ENCODE data around the gene SLC8B1. TPM values are rescaled to one million over a fixed set of nuclear protein-coding genes. Genes with fewer than 3 reads are reported as not detected.
A peak's percentile ranks its signal among the peaks of the same experiment; 100 is the strongest.

Gene SLC8B1
- total RNA-seq, 1 experiment from 2014 or later: 15.7 TPM

DNA sequence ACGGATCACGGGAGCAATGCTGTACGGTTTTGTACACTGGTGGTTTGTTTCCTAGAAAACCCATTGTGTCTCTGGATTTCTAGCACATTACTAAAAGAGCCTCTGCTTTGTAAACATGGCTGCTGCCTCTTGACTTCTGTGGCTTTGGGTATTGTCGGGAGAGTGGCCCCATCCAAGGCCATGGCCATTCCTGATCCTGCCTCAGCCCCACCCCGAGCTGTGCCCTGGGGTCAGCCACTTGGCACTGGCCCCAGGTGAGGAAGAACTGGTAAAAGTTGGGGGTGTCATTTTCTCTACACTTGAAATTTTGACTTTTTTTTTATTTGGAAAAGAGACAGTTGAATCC is 36.5 kb downstream of the SLC8B1 start:
- peaks cover 8% of the 10 kb centered on the region for H3K4me1 Mint-ChIP-seq (ENCODE audit: insufficient read depth, unreplicated experiment)
- CTCF ChIA-PET: interaction anchor here (0.6 to 1.2 kb wide), 4 partner anchors 15 to 60 kb away, joined by 3 to 4 read pairs (median 3); no protein-coding TSS in a partner anchor
- no peaks in the 10 kb centered on the region for H3K9me3 Mint-ChIP-seq (ENCODE audit: unreplicated experiment)
- BruUV-seq (replicated peaks): no TSS peak
- H3K27ac Mint-ChIP-seq (ENCODE audit: low read depth, unreplicated experiment): no peak overlapping the region
- H3K36me3 Mint-ChIP-seq (ENCODE audit: insufficient read depth, unreplicated experiment): peaks cover 66% of the 10 kb centered on the region
- intact Hi-C loops (cut with micrococcal nuclease): loop anchor here (10.0 kb wide), 1 partner anchor 104 kb away; no protein-coding TSS in a partner anchor
- no peak for TF ChIP-seq CTCF (IDR thresholded peaks at IDR 0.05; ENCODE audit: unreplicated experiment)
- H3K4me3 Mint-ChIP-seq (ENCODE audit: unreplicated experiment): no peak overlapping the region
- POLR2A ChIA-PET: interaction anchor here (1.1 to 1.3 kb wide), 3 partner anchors 48 to 113 kb away, joined by 3 to 4 read pairs (median 3); partner anchors contain the start of genes DDX54 and RITA1
- no peak for DNase-seq (ENCODE audit: unreplicated experiment)
- no peaks in the 10 kb centered on the region for H3K27me3 Mint-ChIP-seq (ENCODE audit: insufficient read depth, unreplicated experiment)

DNA sequence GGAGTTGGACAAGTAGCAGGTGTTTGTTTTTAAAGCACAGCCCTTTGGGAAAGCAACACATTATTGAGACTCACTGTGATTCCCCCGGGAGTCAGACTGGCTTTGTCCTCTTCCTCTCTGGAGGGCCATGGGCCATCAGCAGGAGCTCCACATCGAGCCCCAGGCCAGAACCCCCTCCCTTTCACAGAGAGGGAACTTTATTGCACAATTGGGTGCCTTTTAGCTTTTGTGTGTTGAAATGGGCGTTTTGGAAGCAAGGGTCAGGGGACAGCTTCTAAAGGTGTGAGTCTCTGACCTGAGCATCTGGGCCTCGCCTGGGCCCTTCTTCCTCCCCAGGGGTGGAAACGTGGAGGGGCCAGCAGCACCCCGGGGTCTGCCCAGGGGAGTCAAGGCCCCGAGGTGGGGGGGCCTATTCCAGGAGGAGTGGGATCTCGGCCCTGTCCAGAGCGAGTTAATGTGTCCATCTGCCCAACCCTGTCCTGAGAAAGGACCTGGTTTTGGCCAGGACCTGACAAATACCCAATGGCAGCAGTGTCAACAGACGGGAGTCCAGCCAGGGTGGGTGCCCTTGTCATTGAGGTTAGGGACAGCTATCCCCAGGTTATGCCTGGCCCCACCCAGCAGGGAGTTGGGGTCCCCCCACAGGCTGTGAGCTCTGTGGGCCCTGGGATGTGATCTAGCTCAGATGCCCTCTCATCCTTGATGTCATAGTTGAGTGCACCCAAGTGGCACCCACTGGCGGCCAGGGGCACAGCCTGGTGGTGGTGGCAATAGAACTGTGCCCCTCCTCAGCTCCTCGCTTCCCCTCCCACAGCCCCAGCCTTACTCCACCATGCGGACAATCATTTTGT is 37.1 kb downstream of the SLC8B1 start:
- no peaks in the 10 kb centered on the region for H3K9me3 Mint-ChIP-seq (ENCODE audit: unreplicated experiment)
- intact Hi-C loops (cut with micrococcal nuclease): loop anchor here (10.0 kb wide), 1 partner anchor 103 kb away; no protein-coding TSS in a partner anchor
- TF ChIP-seq CTCF (IDR thresholded peaks at IDR 0.05; ENCODE audit: unreplicated experiment): no peak
- ChIA-PET CTCF (interaction anchor here (0.7 to 1.2 kb wide), 4 partner anchors 14 to 31 kb away, joined by 3 to 4 read pairs (median 3); no protein-coding TSS in a partner anchor), POLR2A (interaction anchor here (1.2 kb wide), 1 partner anchor 112 kb away, joined by 4 read pairs; the partner anchor contains the start of genes DDX54 and RITA1)
- peaks cover 8% of the 10 kb centered on the region for H3K4me1 Mint-ChIP-seq (ENCODE audit: insufficient read depth, unreplicated experiment)
- H3K27ac Mint-ChIP-seq (ENCODE audit: low read depth, unreplicated experiment): no peak overlapping the region
- DNase-seq (ENCODE audit: unreplicated experiment): no peak
- H3K27me3 Mint-ChIP-seq (ENCODE audit: insufficient read depth, unreplicated experiment): no peaks in the 10 kb centered on the region
- no peak overlapping the region for H3K4me3 Mint-ChIP-seq (ENCODE audit: unreplicated experiment)
- TSS peak; percentile 32 for BruUV-seq (replicated peaks)
- H3K36me3 Mint-ChIP-seq (ENCODE audit: insufficient read depth, unreplicated experiment): peaks cover 66% of the 10 kb centered on the region

GRCh38 chr12:113297214-113297587 is 37.7 kb downstream of the SLC8B1 start:
- BruUV-seq (replicated peaks): no TSS peak
- H3K9me3 Mint-ChIP-seq (ENCODE audit: unreplicated experiment): no peaks in the 10 kb centered on the region
- intact Hi-C loops (cut with micrococcal nuclease): loop anchor here (10.0 kb wide), 1 partner anchor 102 kb away; no protein-coding TSS in a partner anchor
- no peak overlapping the region for H3K4me3 Mint-ChIP-seq (ENCODE audit: unreplicated experiment)
- no peak for DNase-seq (ENCODE audit: unreplicated experiment)
- CTCF ChIA-PET: interaction anchor here (1.0 kb wide), 1 partner anchor 14 kb away, joined by 3 read pairs; no protein-coding TSS in a partner anchor
- H3K27me3 Mint-ChIP-seq (ENCODE audit: insufficient read depth, unreplicated experiment): no peaks in the 10 kb centered on the region
- peaks cover 69% of the 10 kb centered on the region for H3K36me3 Mint-ChIP-seq (ENCODE audit: insufficient read depth, unreplicated experiment)
- H3K4me1 Mint-ChIP-seq (ENCODE audit: insufficient read depth, unreplicated experiment): peaks cover 8% of the 10 kb centered on the region
- no peak for TF ChIP-seq CTCF (IDR thresholded peaks at IDR 0.05; ENCODE audit: unreplicated experiment)
- POLR2A ChIA-PET: no interaction called here
- no peak overlapping the region for H3K27ac Mint-ChIP-seq (ENCODE audit: low read depth, unreplicated experiment)

- Mint-ChIP-seq H3K4me3 (ENCODE audit: unreplicated experiment) (no peak overlapping the region), H3K27ac (ENCODE audit: low read depth, unreplicated experiment) (no peak overlapping the region), H3K4me1 (ENCODE audit: insufficient read depth, unreplicated experiment) (peaks cover 8% of the 10 kb centered on the region), H3K27me3 (ENCODE audit: insufficient read depth, unreplicated experiment) (no peaks in the 10 kb centered on the region), H3K36me3 (ENCODE audit: insufficient read depth, unreplicated experiment) (peaks cover 74% of the 10 kb centered on the region), H3K9me3 (ENCODE audit: unreplicated experiment) (no peaks in the 10 kb centered on the region)
- DNase-seq (ENCODE audit: unreplicated experiment): no peak
- CTCF ChIA-PET: no interaction called here
- POLR2A ChIA-PET: no interaction called here
- no TSS peak for BruUV-seq (replicated peaks)
- intact Hi-C loops (cut with micrococcal nuclease): loop anchor here (10.0 kb wide), 1 partner anchor 102 kb away; no protein-coding TSS in a partner anchor
- TF ChIP-seq CTCF (IDR thresholded peaks at IDR 0.05; ENCODE audit: unreplicated experiment): no peak
These were observed 38.2 kb downstream of the SLC8B1 start for GRCh38 chr12:113296557-113297213.
